HL-60 (cell line): ENCODE results near the gene PIK3R5.

Source experiments
- DNase-seq, 2 experiments: peaks; one replicate each; pipeline ENCODE4 v3.0.0-alpha.2; 2010 to 2020; ENCODE audit warnings: low read depth in 1 of 2, low spot score in 1 of 2
- H3K27ac ChIP-seq: fragments of 250-450 bp; sonication (Bioruptor Pico); replicated peaks from 2 replicates; pipeline ENCODE4 v1.5.1; 2020; ENCODE audit warnings: mild to moderate bottlenecking, moderate library complexity
- H3K27me3 ChIP-seq: fragments of 250-450 bp; sonication (Bioruptor Pico); 2 replicates; pipeline ENCODE4 v1.5.1; 2021; ENCODE audit warnings: mild to moderate bottlenecking, moderate library complexity; ENCODE audit not compliant: insufficient read depth, poor library complexity, severe bottlenecking
- H3K4me3 ChIP-seq: replicated peaks from 2 replicates; pipeline ENCODE4 v1.5.1; 2011; ENCODE audit warnings: mild to moderate bottlenecking, control low read depth, low read length; ENCODE audit not compliant: insufficient read depth
- GABPA ChIP-seq: IDR thresholded peaks from 2 replicates; pipeline ENCODE4 v1.6.1; 2012; ENCODE audit warnings: low read depth
- POLR2AphosphoS5 ChIP-seq: IDR thresholded peaks from 2 replicates; pipeline ENCODE4 v1.6.1; 2012; ENCODE audit warnings: low read depth
- SPI1 ChIP-seq: IDR thresholded peaks from 2 replicates; pipeline ENCODE4 v1.6.1; 2012; ENCODE audit warnings: low read depth, mild to moderate bottlenecking, borderline replicate concordance
- TF ChIP-seq, protein P1 (sequence below): IDR thresholded peaks from one replicate; pipeline ENCODE4 v1.5.1; 2011; ENCODE audit warnings: low read length, control low read depth, inconsistent platforms; ENCODE audit not compliant: insufficient read depth
- TF ChIP-seq, protein P2 (sequence below): IDR thresholded peaks from 2 replicates; pipeline ENCODE4 v1.6.1; 2012; ENCODE audit warnings: low read depth; ENCODE audit not compliant: insufficient replicate concordance

The PIK3R5 gene

DNA sequence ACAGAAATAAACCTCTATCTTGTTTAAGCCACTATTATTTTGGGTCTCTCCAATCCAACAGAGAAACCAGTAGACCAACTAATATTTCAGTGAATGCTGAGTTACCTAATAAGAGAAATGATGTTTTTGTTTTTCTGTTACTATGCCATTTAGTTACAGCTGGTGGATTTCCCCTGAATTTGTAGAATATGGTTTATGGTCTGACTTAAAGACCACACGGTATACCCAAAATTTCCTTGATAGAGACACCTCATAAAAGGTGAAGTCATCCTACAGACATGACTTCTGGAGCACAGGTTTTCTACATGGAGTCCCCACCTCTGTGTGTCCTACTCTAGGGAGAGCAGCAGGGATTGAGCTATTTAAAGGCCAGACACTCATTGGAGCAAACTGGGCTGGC lies 13.3 kb downstream of the PIK3R5 start:
- no peak overlapping the region for H3K4me3 ChIP-seq
- no peak for TF ChIP-seq GABPA
- TF ChIP-seq POLR2AphosphoS5: no peak
- TF ChIP-seq, protein P1, sequence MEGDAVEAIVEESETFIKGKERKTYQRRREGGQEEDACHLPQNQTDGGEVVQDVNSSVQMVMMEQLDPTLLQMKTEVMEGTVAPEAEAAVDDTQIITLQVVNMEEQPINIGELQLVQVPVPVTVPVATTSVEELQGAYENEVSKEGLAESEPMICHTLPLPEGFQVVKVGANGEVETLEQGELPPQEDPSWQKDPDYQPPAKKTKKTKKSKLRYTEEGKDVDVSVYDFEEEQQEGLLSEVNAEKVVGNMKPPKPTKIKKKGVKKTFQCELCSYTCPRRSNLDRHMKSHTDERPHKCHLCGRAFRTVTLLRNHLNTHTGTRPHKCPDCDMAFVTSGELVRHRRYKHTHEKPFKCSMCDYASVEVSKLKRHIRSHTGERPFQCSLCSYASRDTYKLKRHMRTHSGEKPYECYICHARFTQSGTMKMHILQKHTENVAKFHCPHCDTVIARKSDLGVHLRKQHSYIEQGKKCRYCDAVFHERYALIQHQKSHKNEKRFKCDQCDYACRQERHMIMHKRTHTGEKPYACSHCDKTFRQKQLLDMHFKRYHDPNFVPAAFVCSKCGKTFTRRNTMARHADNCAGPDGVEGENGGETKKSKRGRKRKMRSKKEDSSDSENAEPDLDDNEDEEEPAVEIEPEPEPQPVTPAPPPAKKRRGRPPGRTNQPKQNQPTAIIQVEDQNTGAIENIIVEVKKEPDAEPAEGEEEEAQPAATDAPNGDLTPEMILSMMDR: no peak
- no peak for DNase-seq
- no peak overlapping the region for H3K27ac ChIP-seq
- no peaks in the 10 kb centered on the region for H3K27me3 ChIP-seq

DNA sequence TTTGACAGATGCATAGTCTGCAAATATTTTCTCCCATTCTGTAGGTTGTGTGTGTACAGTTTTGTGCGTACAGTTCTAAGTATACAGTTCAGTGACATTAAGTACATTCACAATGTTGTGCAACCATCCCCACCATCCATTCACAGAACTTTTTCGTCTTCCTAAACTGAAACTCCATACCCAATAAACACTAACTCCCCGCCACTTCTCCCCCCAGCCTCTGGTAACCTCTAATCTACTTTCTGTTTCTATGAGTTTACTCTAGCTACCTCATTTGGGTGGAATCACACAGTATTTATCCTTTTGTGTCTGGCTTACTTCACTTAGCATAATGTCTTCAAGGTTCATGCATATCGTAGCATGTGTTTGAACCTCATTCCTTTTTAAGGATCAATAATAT lies 14.3 kb downstream of the PIK3R5 start:
- no peaks in the 10 kb centered on the region for H3K27me3 ChIP-seq
- no peak overlapping the region for H3K4me3 ChIP-seq
- TF ChIP-seq, protein P2, sequence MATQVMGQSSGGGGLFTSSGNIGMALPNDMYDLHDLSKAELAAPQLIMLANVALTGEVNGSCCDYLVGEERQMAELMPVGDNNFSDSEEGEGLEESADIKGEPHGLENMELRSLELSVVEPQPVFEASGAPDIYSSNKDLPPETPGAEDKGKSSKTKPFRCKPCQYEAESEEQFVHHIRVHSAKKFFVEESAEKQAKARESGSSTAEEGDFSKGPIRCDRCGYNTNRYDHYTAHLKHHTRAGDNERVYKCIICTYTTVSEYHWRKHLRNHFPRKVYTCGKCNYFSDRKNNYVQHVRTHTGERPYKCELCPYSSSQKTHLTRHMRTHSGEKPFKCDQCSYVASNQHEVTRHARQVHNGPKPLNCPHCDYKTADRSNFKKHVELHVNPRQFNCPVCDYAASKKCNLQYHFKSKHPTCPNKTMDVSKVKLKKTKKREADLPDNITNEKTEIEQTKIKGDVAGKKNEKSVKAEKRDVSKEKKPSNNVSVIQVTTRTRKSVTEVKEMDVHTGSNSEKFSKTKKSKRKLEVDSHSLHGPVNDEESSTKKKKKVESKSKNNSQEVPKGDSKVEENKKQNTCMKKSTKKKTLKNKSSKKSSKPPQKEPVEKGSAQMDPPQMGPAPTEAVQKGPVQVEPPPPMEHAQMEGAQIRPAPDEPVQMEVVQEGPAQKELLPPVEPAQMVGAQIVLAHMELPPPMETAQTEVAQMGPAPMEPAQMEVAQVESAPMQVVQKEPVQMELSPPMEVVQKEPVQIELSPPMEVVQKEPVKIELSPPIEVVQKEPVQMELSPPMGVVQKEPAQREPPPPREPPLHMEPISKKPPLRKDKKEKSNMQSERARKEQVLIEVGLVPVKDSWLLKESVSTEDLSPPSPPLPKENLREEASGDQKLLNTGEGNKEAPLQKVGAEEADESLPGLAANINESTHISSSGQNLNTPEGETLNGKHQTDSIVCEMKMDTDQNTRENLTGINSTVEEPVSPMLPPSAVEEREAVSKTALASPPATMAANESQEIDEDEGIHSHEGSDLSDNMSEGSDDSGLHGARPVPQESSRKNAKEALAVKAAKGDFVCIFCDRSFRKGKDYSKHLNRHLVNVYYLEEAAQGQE: no peak
- no peak for TF ChIP-seq POLR2AphosphoS5
- TF ChIP-seq SPI1: no peak
- TF ChIP-seq, protein P1: no peak
- TF ChIP-seq GABPA: no peak
- no peak for DNase-seq
- H3K27ac ChIP-seq: no peak overlapping the region

DNA sequence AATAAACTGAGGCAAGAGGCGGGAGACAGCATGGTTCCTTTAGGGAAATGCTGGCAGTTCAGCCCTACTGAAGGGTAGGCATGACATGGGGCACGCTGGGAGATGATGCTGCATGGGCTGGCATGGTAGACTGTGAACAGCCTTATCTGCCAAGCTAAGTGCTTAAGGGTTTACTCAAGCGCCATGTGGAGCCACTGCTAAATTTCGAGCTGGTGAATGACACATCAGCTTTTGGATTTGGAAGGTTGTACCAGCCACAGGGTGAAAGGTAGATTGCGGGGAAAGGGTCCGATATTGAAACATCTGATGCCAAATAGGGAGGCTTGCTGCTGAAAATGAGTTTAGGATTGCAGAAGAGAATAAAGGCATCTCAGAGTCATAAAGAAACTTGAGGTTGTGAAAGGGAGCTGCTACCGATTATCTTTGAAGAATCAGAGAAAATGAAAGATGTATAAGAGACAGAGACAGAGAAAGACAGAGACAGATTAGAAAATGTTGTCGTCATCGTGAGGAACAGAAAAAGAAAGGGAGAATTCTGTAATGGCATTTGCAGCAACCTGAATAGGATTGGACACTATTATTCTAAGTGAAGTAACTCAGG lies 16.3 kb downstream of the PIK3R5 start:
- DNase-seq: no peak
- no peak for TF ChIP-seq GABPA
- TF ChIP-seq, protein P1: no peak
- TF ChIP-seq SPI1: no peak
- TF ChIP-seq POLR2AphosphoS5: no peak
- TF ChIP-seq, protein P2: no peak
- H3K27me3 ChIP-seq: no peaks in the 10 kb centered on the region
- no peak overlapping the region for H3K27ac ChIP-seq
- no peak overlapping the region for H3K4me3 ChIP-seq

DNA sequence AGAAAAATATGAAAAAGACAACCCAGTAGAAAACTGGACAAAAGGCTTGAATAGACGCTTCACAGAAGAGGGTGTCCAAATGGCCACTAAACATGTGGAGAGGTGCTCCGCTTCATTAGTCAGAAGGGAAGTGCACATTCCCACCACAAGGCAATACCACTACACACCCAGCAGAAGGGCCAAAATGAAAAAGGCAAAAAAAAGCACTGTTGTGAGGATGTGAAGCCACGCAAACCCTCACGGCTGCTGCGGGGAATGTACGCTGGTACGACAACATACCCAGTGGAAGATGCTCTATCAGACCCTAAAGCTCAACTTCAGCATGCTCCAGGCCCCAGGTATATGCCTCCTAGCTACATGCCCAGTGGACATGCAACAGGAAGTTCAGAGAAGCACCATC lies 17.0 kb downstream of the PIK3R5 start:
- Histone ChIP-seq H3K27ac (no peak overlapping the region), H3K27me3 (no peaks in the 10 kb centered on the region), H3K4me3 (no peak overlapping the region)
- DNase-seq: no peak
- no peak for TF ChIP-seq POLR2AphosphoS5
- no peak for TF ChIP-seq GABPA
- TF ChIP-seq, protein P1: no peak
- TF ChIP-seq, protein P2: no peak
- no peak for TF ChIP-seq SPI1
